H1 (cell line): ENCODE measurements around the gene PHOX2A. TPM values are rescaled to one million over a fixed set of nuclear protein-coding genes. Genes with fewer than 3 reads are reported as not detected.

ENCODE experiments used
- CTCF ChIA-PET: fragments of 300-600 bp; sonication (Branson Sonifier 250); formaldehyde crosslinking; loops from one replicate; lab custom pipeline; 2021; ENCODE audit not compliant: partially characterized antibody; lab: Charles Lee
- POLR2A ChIA-PET: fragments of 300-600 bp; sonication (Branson Sonifier 250); formaldehyde crosslinking; loops from one replicate; lab custom pipeline; 2021; ENCODE audit warnings: inconsistent platforms; ENCODE audit not compliant: partially characterized antibody; lab: Charles Lee
- DNase-seq, 2 experiments: peaks; one replicate each; pipeline versions ENCODE4 v3.0.0 to v3.0.0-alpha.2; 2010 to 2022; ENCODE audit warnings: low spot score in 2 of 2, low read depth in 1 of 2, mixed read lengths in 1 of 2
- FAIRE-seq: peaks from 2 replicates; lab custom pipeline; 2011; peaks lifted over from hg19 to GRCh38; lab: Jason Lieb, UNC
- H2AFZ ChIP-seq: 2 replicates; pipeline ENCODE4 v1.8.1; 2012; ENCODE audit warnings: low read length, inconsistent platforms
- H2AK5ac ChIP-seq: 2 replicates; pipeline ENCODE4 v1.6.1; 2013; ENCODE audit warnings: low read depth, low read length
- H2BK120ac ChIP-seq: replicated peaks from 2 replicates; pipeline ENCODE3; 2013; ENCODE audit warnings: low read depth, low read length, inconsistent platforms
- H2BK12ac ChIP-seq: 2 replicates; pipeline ENCODE4 v1.6.1; 2013; ENCODE audit warnings: low read depth, low read length
- H2BK15ac ChIP-seq: 2 replicates; pipeline ENCODE4 v1.6.1; 2013; ENCODE audit warnings: low read length
- H2BK20ac ChIP-seq: 2 replicates; pipeline ENCODE4 v1.6.1; 2013; ENCODE audit warnings: low read length
- H2BK5ac ChIP-seq: 2 replicates; pipeline ENCODE4 v1.6.1; 2013; ENCODE audit warnings: low read depth, low read length
- H3K14ac ChIP-seq: 2 replicates; pipeline ENCODE4 v1.6.1; 2013; ENCODE audit warnings: inconsistent platforms; ENCODE audit not compliant: insufficient read length
- H3K18ac ChIP-seq: 2 replicates; pipeline ENCODE4 v1.6.1; 2013; ENCODE audit warnings: low read length; ENCODE audit errors: extremely low read depth
- H3K23ac ChIP-seq: 2 replicates; pipeline ENCODE4 v1.6.1; 2013; ENCODE audit warnings: inconsistent platforms; ENCODE audit not compliant: insufficient read length
- H3K23me2 ChIP-seq: 2 replicates; pipeline ENCODE4 v1.6.1; 2013; ENCODE audit warnings: low read depth, low read length
- H3K27ac ChIP-seq: 2 replicates; pipeline ENCODE4 v1.6.1; 2011; ENCODE audit warnings: low read depth, low read length, inconsistent platforms
- H3K27me3 ChIP-seq, 4 experiments: replicated peaks in 1 of 4; 1 replicate in 1 of 4; 2 replicates in 3 of 4; pipeline versions ENCODE4 v1.6.1 to v1.8.1; 2011 to 2013; ENCODE audit warnings: low read length in 3 of 4, mild to moderate bottlenecking in 3 of 4, inconsistent platforms in 2 of 4, mixed read lengths in 2 of 4, moderate library complexity in 1 of 4; ENCODE audit not compliant: control insufficient read depth in 3 of 4, insufficient read depth in 3 of 4; ENCODE audit errors: extremely low read depth in 1 of 4
- H3K36me3 ChIP-seq, 4 experiments: 2 replicates each; pipeline versions ENCODE4 v1.6.1 to v1.8.1; 2011 to 2013; ENCODE audit warnings: mild to moderate bottlenecking in 4 of 4, low read length in 3 of 4, moderate library complexity in 2 of 4, control low read depth in 1 of 4, inconsistent platforms in 1 of 4; ENCODE audit not compliant: insufficient read depth in 4 of 4, control insufficient read depth in 2 of 4
- H3K4ac ChIP-seq: replicated peaks from 2 replicates; pipeline ENCODE3; 2013; ENCODE audit warnings: low read length, low read depth, mixed read lengths, inconsistent platforms; ENCODE audit not compliant: insufficient read length
- H3K4me1 ChIP-seq, 4 experiments: replicated peaks in 1 of 4; 1 replicate in 1 of 4; 2 replicates in 3 of 4; pipeline versions ENCODE4 v1.6.1 to v1.8.1; 2011 to 2013; ENCODE audit warnings: low read length in 3 of 4, inconsistent platforms in 2 of 4, mixed read lengths in 1 of 4; ENCODE audit not compliant: insufficient read depth in 4 of 4, control insufficient read depth in 3 of 4
- H3K4me2 ChIP-seq, 2 experiments: 2 replicates each; pipeline versions ENCODE4 v1.6.1 to v1.8.1; 2011 to 2013; ENCODE audit warnings: low read depth in 2 of 2, low read length in 2 of 2, control low read depth in 1 of 2, inconsistent platforms in 1 of 2, mild to moderate bottlenecking in 1 of 2; ENCODE audit not compliant: insufficient read depth in 1 of 2
- H3K4me3 ChIP-seq, 4 experiments: fragments of 200-600, 300-600 bp in 1 of 4; sonication (generic), shearing (Covaris generic), sonication (Bioruptor Twin) in 1 of 4; 2 replicates each; pipeline versions ENCODE4 v1.5.1 to v1.8.1; 2011 to 2016; ENCODE audit warnings: low read length in 4 of 4, low read depth in 3 of 4, control low read depth in 2 of 4, inconsistent platforms in 2 of 4, mild to moderate bottlenecking in 2 of 4, mixed read lengths in 1 of 4, moderate library complexity in 1 of 4; ENCODE audit not compliant: insufficient read depth in 2 of 4; ENCODE audit errors: extremely low read depth in 1 of 4
- H3K56ac ChIP-seq: replicated peaks from 2 replicates; pipeline ENCODE3; 2013; ENCODE audit warnings: low read depth, mild to moderate bottlenecking, mixed read lengths, low read length, inconsistent platforms; ENCODE audit not compliant: insufficient read length
- H3K79me1 ChIP-seq: 2 replicates; pipeline ENCODE4 v1.6.1; 2013; ENCODE audit warnings: low read depth, low read length, control low read depth
- H3K79me2 ChIP-seq, 2 experiments: 2 replicates each; pipeline versions ENCODE4 v1.6.1 to v1.8.1; 2012 to 2013; ENCODE audit warnings: low read length in 2 of 2, mild to moderate bottlenecking in 2 of 2, inconsistent platforms in 1 of 2; ENCODE audit not compliant: insufficient read depth in 2 of 2, control insufficient read depth in 1 of 2
- H3K9ac ChIP-seq, 4 experiments: replicated peaks in 1 of 4; 1 replicate in 1 of 4; 2 replicates in 3 of 4; pipeline versions ENCODE4 v1.6.1 to v1.8.1; 2011 to 2013; ENCODE audit warnings: low read depth in 3 of 4, low read length in 3 of 4, control low read depth in 2 of 4, mild to moderate bottlenecking in 2 of 4, moderate library complexity in 2 of 4, inconsistent platforms in 1 of 4; ENCODE audit errors: extremely low read depth in 1 of 4
- H3K9me3 ChIP-seq, 2 experiments: 2 replicates each; pipeline versions ENCODE4 v1.6.1 to v1.8.1; 2012 to 2013; ENCODE audit warnings: mild to moderate bottlenecking in 2 of 2, moderate library complexity in 2 of 2, control low read depth in 1 of 2, inconsistent platforms in 1 of 2, low read depth in 1 of 2, low read length in 1 of 2, mixed read lengths in 1 of 2; ENCODE audit not compliant: insufficient read depth in 2 of 2
- H4K20me1 ChIP-seq, 2 experiments: replicated peaks in 1 of 2; 2 replicates each; pipeline versions ENCODE3 to v1.8.1; 2011 to 2013; ENCODE audit warnings: inconsistent platforms in 2 of 2, low read length in 2 of 2, mild to moderate bottlenecking in 1 of 2; ENCODE audit not compliant: insufficient read depth in 2 of 2, control insufficient read depth in 1 of 2
- H4K5ac ChIP-seq: 2 replicates; pipeline ENCODE4 v1.6.1; 2013; ENCODE audit warnings: low read length, low read depth, mixed read lengths, inconsistent platforms; ENCODE audit not compliant: insufficient read length
- H4K8ac ChIP-seq: 2 replicates; pipeline ENCODE4 v1.8.0; 2013; ENCODE audit warnings: mild to moderate bottlenecking, moderate library complexity, low read length, inconsistent platforms; ENCODE audit not compliant: insufficient read depth; ENCODE audit errors: extremely low read depth
- H4K91ac ChIP-seq: replicated peaks from 2 replicates; pipeline ENCODE3; 2013; ENCODE audit warnings: low read length, mixed read lengths, inconsistent platforms; ENCODE audit not compliant: insufficient read length
- ASH2L ChIP-seq: fragments of 200-600, 300-600 bp; sonication (generic); IDR thresholded peaks from one replicate; pipeline ENCODE4 v1.7.1; 2017; ENCODE audit warnings: low read length
- CEBPB ChIP-seq: IDR thresholded peaks from 2 replicates; pipeline ENCODE4 v1.6.1; 2012; ENCODE audit warnings: low read depth, low read length
- CREB1 ChIP-seq: IDR thresholded peaks from 2 replicates; pipeline ENCODE4 v1.6.1; 2012; ENCODE audit warnings: inconsistent platforms
- EP300 ChIP-seq, 2 experiments: IDR thresholded peaks; 1 replicate in 1 of 2; 2 replicates in 1 of 2; pipeline ENCODE4 v1.6.1; 2011 to 2012; ENCODE audit warnings: low read depth in 2 of 2, low read length in 2 of 2, mild to moderate bottlenecking in 2 of 2, borderline replicate concordance in 1 of 2, inconsistent platforms in 1 of 2, moderate library complexity in 1 of 2
- EZH2 ChIP-seq: fragments of 200-600 bp; sonication (generic); IDR thresholded peaks from 2 replicates; pipeline ENCODE4 v1.7.1; 2012; ENCODE audit warnings: low read depth, mild to moderate bottlenecking, moderate library complexity, low read length, inconsistent platforms; ENCODE audit not compliant: severe bottlenecking
- HDAC6 ChIP-seq: IDR thresholded peaks from one replicate; pipeline ENCODE4 v1.7.1; 2012; ENCODE audit warnings: low read depth, mild to moderate bottlenecking, inconsistent platforms, low read length, moderate library complexity
- KDM1A ChIP-seq: fragments of 200-600, 300-600 bp; sonication (generic); IDR thresholded peaks from 2 replicates; pipeline ENCODE4 v1.7.1; 2016; ENCODE audit warnings: mild to moderate bottlenecking, low read length, borderline replicate concordance
- NRF1 ChIP-seq: IDR thresholded peaks from 2 replicates; pipeline ENCODE4 v1.6.1; 2011; ENCODE audit warnings: mild to moderate bottlenecking, low read depth, low read length, improper control_type of control experiment
- POLR2AphosphoS5 ChIP-seq: IDR thresholded peaks from 2 replicates; pipeline ENCODE4 v1.6.1; 2011; ENCODE audit warnings: low read depth, low read length
- POU5F1 ChIP-seq: IDR thresholded peaks from 2 replicates; pipeline ENCODE4 v1.6.1; 2011; ENCODE audit warnings: low read depth, mild to moderate bottlenecking, low read length, moderate library complexity
- RBBP5 ChIP-seq: IDR thresholded peaks from 2 replicates; pipeline ENCODE4 v1.7.1; 2012; ENCODE audit warnings: low read depth, mild to moderate bottlenecking, inconsistent platforms, low read length, moderate library complexity, borderline replicate concordance
- RNF2 ChIP-seq: fragments of 200-900, 300-1000 bp; sonication (generic); IDR thresholded peaks from 2 replicates; pipeline ENCODE4 v1.7.1; 2016; ENCODE audit warnings: borderline replicate concordance, low read depth, mild to moderate bottlenecking, antibody characterized with exemption, low read length; ENCODE audit not compliant: poor library complexity, severe bottlenecking; ENCODE audit errors: missing control alignments
- SRF ChIP-seq: IDR thresholded peaks from 2 replicates; pipeline ENCODE4 v1.6.1; 2011; ENCODE audit warnings: mild to moderate bottlenecking, low read depth, low read length, moderate library complexity
- TCF12 ChIP-seq: IDR thresholded peaks from 2 replicates; pipeline ENCODE4 v1.6.1; 2011; ENCODE audit warnings: low read depth, mild to moderate bottlenecking, low read length
- YY1 ChIP-seq: IDR thresholded peaks from 2 replicates; pipeline ENCODE4 v1.6.1; 2011; ENCODE audit warnings: low read depth, mild to moderate bottlenecking, low read length
- WGBS, 2 experiments: shearing (Covaris generic) in 1 of 2; methylation state at CpG; one replicate each; pipeline versions ENCODE4 v1.1.6 to v1.1.7; 2013 to 2015; ENCODE audit warnings: low lambda C conversion rate in 2 of 2, mixed read lengths in 2 of 2, inconsistent platforms in 1 of 2, low coverage in 1 of 2, missing lambda C conversion rate in 1 of 2; ENCODE audit not compliant: insufficient replicate concordance in 2 of 2, insufficient coverage in 1 of 2, insufficient read length in 1 of 2; ENCODE audit errors: extremely low coverage in 1 of 2, missing lambda C conversion rate in 1 of 2; 5-methylcytosine and 5-hydroxymethylcytosine counted together
- polyA plus RNA-seq, 7 experiments: library from polyadenylated mRNA; depleted of rRNA in 3 of 7; stranded (reverse) in 5 of 7; unstranded in 2 of 7; fragments of >200 nt in 5 of 7; fragments of 200-250 nt in 2 of 7; gene quantifications; 1 replicate in 5 of 7; 2 replicates in 1 of 7; 4 replicates in 1 of 7; pipeline versions ENCODE4 v1.2.1 to v1.2.3, GENCODE V29; 2011 to 2013; ENCODE audit warnings: missing spikeins in 2 of 7, mixed read lengths in 2 of 7
- total RNA-seq: library from RNA; stranded (reverse); fragmentation: NEBNext Ultra II Directional; extraction: Animal tissue kit (Norgen Biotek cat#: 25700); gene quantifications from 2 replicates; pipeline ENCODE4 v1.2.1, GENCODE V29; 2021

Gene PHOX2A
- total and polyA plus RNA-seq, 2 of the 8 experiments (the other 6 are each of a cell fraction or from before 2014, with no cell fraction given) = 0.67 TPM; not detected in 1

GRCh38 chr11:72260574-72260973 lies 16.6 kb upstream of the PHOX2A start:
- H4K5ac ChIP-seq = no peak overlapping the region
- no peak overlapping the region for H2BK120ac ChIP-seq
- H3K4ac ChIP-seq = no peak overlapping the region
- ChIA-PET CTCF (interaction anchor here (0.6 to 1.4 kb wide), 2 partner anchors 33 to 170 kb away, joined by 3 read pairs; no protein-coding TSS in a partner anchor), POLR2A (no interaction called here)
- H2BK20ac ChIP-seq = no peak overlapping the region
- H3K36me3 ChIP-seq = no peaks in the 10 kb centered on the region
- H3K23me2 ChIP-seq = no peaks in the 10 kb centered on the region
- H3K79me1 ChIP-seq = no peaks in the 10 kb centered on the region
- no peak overlapping the region for H3K14ac ChIP-seq
- no peak overlapping the region for H3K9ac ChIP-seq
- 0 out of 4 replicates have a peak overlapping the region, but pooled peaks of 1 of the 2 experiments have one; percentile 24 for H3K4me2 ChIP-seq
- no peaks in the 10 kb centered on the region for H3K9me3 ChIP-seq
- 83% methylated on average over 5 of the region's 5 CpGs; no CpG with 5 or more reads in 1 of the 2 experiments for WGBS, 2 experiments
- no peak overlapping the region for H3K18ac ChIP-seq
- no peaks in the 10 kb centered on the region for H4K20me1 ChIP-seq
- H3K4me3 ChIP-seq = no peak overlapping the region
- H2AK5ac ChIP-seq = no peak overlapping the region
- H2BK5ac ChIP-seq = no peak overlapping the region
- no peak overlapping the region for H2AFZ ChIP-seq
- H3K27ac ChIP-seq = no peak overlapping the region
- FAIRE-seq = no peak
- H3K4me1 ChIP-seq = peaks cover 0 to 4% (median 0%) of the 10 kb centered on the region in 4 experiments; a peak in 1 of 7 replicates
- H4K8ac ChIP-seq = no peak overlapping the region
- no peak overlapping the region for H2BK12ac ChIP-seq
- H3K23ac ChIP-seq = no peak overlapping the region
- H2BK15ac ChIP-seq = no peak overlapping the region
- no peaks in the 10 kb centered on the region; a peak in 1 of 7 replicates for H3K27me3 ChIP-seq
- H3K79me2 ChIP-seq = no peaks in the 10 kb centered on the region
- no peak overlapping the region for H4K91ac ChIP-seq
- DNase-seq = no peak
- no peak overlapping the region for H3K56ac ChIP-seq
- TF ChIP-seq POU5F1 (no peak), EP300 (IDR thresholded peaks at IDR 0.05; ENCODE audit: borderline replicate concordance in 1 of 2, low read depth in 2 of 2, low read length in 2 of 2) (no peak), TCF12 (no peak), RNF2 (no peak), NRF1 (no peak), ASH2L (no peak), CREB1 (no peak), EZH2 (no peak), RBBP5 (no peak), SRF (no peak), CEBPB (no peak), POLR2AphosphoS5 (no peak), YY1 (no peak), HDAC6 (no peak), KDM1A (no peak)
